BJ (cell line): ENCODE data around the gene TESK2. TPM values are rescaled to one million over a fixed set of nuclear protein-coding genes. Genes with fewer than 3 reads are reported as not detected.

Source experiments
- CTCF ChIA-PET: fragments of 350-600 bp; formaldehyde crosslinking; extraction: SDS; loops from one replicate; lab custom pipeline; 2021; ENCODE audit warnings: antibody characterized with exemption, inconsistent platforms; lab: Yijun Ruan, JAX
- POLR2A ChIA-PET: fragments of 300-600 bp; sonication (Branson Sonifier 250); formaldehyde crosslinking; extraction: SDS; loops from one replicate; lab custom pipeline; 2021; ENCODE audit warnings: antibody characterized with exemption; lab: Charles Lee
- DNase-seq: peaks from one replicate; pipeline ENCODE4 v3.0.0-alpha.2; 2011; ENCODE audit warnings: low read depth
- H3K27me3 ChIP-seq: 2 replicates; pipeline ENCODE4 v1.6.0; 2011; ENCODE audit warnings: low read length; ENCODE audit not compliant: control insufficient read depth, insufficient read depth
- H3K36me3 ChIP-seq: 2 replicates; pipeline ENCODE4 v1.5.1; 2011; ENCODE audit warnings: low read length; ENCODE audit not compliant: control insufficient read depth, insufficient read depth
- H3K4me3 ChIP-seq: 2 replicates; pipeline ENCODE4 v1.5.1; 2011; ENCODE audit warnings: low read depth, mild to moderate bottlenecking, control low read depth, low read length
- CTCF ChIP-seq: IDR thresholded peaks from 2 replicates; pipeline ENCODE4 v1.5.1; 2011; ENCODE audit warnings: low read depth, mild to moderate bottlenecking, control low read depth, inconsistent platforms, low read length, moderate library complexity; ENCODE audit not compliant: insufficient read depth
- polyA plus RNA-seq: library from polyadenylated mRNA; depleted of rRNA; stranded (reverse); fragments of >200 nt; gene quantifications from 2 replicates; pipeline ENCODE4 v1.2.3, GENCODE V29; 2011

The TESK2 gene
- polyA plus RNA-seq, 1 experiment = 2.5 TPM

DNA sequence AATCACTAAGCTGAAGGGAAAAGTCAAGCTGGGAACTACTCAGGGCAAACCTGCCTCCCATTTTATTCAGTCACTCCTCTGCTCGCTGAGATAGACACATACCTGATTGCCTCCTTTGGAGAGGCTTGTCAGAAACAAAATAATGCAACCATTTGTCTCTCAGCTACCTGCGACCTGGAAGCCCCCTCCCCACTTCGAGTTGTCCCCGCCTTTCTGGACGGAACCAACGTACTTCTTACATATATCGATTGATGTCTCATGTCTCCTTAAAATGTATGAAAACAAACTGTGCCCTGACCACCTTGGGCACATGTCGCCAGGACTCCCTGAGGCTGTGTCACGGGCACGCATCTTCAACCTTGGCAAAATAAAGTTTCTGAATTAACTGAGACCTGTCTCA lies 185.7 kb downstream of the TESK2 start:
- CTCF ChIA-PET = interaction anchor here (0.6 to 2.1 kb wide), 7 partner anchors 13 to 1356 kb away, joined by 3 to 11 read pairs (median 4); no protein-coding TSS in a partner anchor

GRCh38 chr1:45304311-45305081 lies 186.5 kb downstream of the TESK2 start:
- POLR2A ChIA-PET = no interaction called here
- no peak for DNase-seq
- Histone ChIP-seq H3K4me3 (peak overlapping the region; percentile 70), H3K36me3 (no peaks in the 10 kb centered on the region), H3K27me3 (no peaks in the 10 kb centered on the region)
- TF ChIP-seq CTCF = no peak
- CTCF ChIA-PET = interaction anchor here (1.0 to 13.5 kb wide), 8 partner anchors 13 to 397 kb away, joined by 3 to 181 read pairs (median 5); no protein-coding TSS in a partner anchor

More for the DNA sequence above, 185.7 kb downstream of the TESK2 start:
- no peak for TF ChIP-seq CTCF
- no peak for DNase-seq
- Histone ChIP-seq H3K4me3 (no peak overlapping the region), H3K27me3 (no peaks in the 10 kb centered on the region), H3K36me3 (no peaks in the 10 kb centered on the region)
- POLR2A ChIA-PET = no interaction called here

DNA sequence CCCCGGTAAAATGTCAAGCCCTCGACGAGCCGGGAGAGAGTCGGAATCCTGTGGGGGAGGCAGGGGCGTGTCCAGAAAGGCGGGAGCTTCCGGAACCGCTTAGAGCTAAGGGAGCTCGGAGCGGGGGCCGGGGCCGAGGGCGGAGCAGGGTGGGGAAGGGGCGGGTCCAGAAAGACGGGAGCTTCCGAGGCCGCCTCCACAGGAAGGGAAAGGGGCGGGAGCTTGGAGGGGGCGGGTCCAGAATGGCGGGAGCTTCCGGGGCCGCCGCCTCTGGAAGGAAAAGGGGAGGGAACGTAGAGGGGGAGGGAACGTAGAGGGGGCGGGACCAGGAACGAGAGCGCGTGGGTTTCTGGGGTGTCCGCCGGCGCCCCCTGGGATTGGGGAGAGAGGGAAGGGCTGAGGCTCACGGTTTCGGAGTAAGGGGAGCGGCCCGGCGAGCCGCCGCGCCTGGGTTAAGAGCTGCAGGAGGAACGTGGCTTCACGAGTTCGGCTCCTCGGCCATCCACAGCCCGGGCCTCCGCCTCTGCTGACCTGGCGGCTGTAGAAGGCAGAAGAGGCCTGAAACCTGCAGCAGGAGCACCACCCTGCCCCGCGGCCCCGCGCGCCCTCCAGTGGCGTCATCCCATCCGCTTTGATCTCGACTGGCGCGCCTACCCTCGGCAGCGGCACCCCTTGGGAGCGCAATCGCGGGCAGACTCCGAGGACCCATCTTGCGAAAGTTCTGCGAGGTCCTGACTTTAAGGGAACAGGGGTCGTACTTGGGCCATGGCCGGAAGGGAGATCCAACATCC lies 187.2 kb downstream of the TESK2 start:
- ChIA-PET POLR2A (interaction anchor here (0.5 to 1.0 kb wide), 14 partner anchors 37 to 1796 kb away, joined by 3 to 15 read pairs (median 4); partner anchors contain the start of genes HECTD3 and UROD), CTCF (interaction anchor here (0.7 to 13.5 kb wide), 13 partner anchors 23 to 574 kb away, joined by 3 to 181 read pairs (median 3); partner anchors contain the start of genes EIF2B3, HECTD3, HPDL and UROD)
- no peaks in the 10 kb centered on the region for H3K27me3 ChIP-seq
- peak; percentile 90 for DNase-seq
- peak; percentile 73 for TF ChIP-seq CTCF
- H3K36me3 ChIP-seq = no peaks in the 10 kb centered on the region
- H3K4me3 ChIP-seq = peak overlapping the region; percentile 70

DNA sequence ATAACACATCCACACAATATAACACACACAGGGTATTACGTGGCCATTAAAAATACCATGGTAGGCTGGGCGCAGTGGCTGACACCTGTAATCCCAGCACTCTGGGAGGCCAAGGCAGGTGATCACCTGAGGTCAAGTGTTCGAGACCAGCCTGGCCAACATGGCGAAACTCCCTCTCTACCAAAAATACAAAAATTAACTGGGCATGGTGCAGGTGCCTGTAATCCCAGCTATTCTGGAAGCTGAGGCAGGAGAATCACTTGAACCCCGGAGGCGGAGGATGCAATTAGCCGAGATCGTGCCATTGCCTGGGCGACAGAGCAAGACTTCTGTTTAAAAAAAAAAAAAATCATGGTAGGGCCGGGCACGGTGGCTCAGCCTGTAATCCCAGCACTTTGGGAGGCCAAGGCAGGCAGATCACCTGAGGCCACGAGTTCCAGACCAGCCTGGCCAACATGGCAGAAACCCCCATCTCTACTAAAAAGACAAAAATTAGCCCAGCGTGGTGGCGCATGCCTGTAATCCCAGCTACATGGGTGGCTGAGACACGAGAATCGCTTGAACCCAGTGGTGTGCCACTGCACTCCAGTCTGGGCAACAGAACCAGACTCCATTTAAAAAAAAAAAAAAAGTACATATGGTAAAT lies 188.3 kb downstream of the TESK2 start:
- Histone ChIP-seq H3K4me3 (peak overlapping the region; percentile 54), H3K36me3 (no peaks in the 10 kb centered on the region), H3K27me3 (no peaks in the 10 kb centered on the region)
- DNase-seq = no peak
- POLR2A ChIA-PET = interaction anchor here (0.6 kb wide), 1 partner anchor 571 kb away, joined by 3 read pairs; the partner anchor contains the start of gene RNU5D-1
- CTCF ChIA-PET = interaction anchor here (0.8 to 13.5 kb wide), 9 partner anchors 10 to 573 kb away, joined by 3 to 181 read pairs (median 3); partner anchors contain the start of genes HECTD3 and UROD
- no peak for TF ChIP-seq CTCF
